GM19328 (cell line): Measurements from ENCODE around the gene ROR2.

ENCODE experiments used
- ATAC-seq: cut with Tn5 transposase; IDR thresholded peaks from one replicate; pipeline ENCODE4 v1.9.1; 2021; ENCODE audit warnings: mild to moderate bottlenecking, moderate library complexity; ENCODE audit not compliant: unreplicated experiment

The ROR2 gene

GRCh38 chr9:91694081-91694870 is 255.8 kb downstream of the ROR2 start:
- ATAC-seq = no peak

GRCh38 chr9:91693226-91693625 is 256.8 kb downstream of the ROR2 start:
- ATAC-seq = no peak

DNA sequence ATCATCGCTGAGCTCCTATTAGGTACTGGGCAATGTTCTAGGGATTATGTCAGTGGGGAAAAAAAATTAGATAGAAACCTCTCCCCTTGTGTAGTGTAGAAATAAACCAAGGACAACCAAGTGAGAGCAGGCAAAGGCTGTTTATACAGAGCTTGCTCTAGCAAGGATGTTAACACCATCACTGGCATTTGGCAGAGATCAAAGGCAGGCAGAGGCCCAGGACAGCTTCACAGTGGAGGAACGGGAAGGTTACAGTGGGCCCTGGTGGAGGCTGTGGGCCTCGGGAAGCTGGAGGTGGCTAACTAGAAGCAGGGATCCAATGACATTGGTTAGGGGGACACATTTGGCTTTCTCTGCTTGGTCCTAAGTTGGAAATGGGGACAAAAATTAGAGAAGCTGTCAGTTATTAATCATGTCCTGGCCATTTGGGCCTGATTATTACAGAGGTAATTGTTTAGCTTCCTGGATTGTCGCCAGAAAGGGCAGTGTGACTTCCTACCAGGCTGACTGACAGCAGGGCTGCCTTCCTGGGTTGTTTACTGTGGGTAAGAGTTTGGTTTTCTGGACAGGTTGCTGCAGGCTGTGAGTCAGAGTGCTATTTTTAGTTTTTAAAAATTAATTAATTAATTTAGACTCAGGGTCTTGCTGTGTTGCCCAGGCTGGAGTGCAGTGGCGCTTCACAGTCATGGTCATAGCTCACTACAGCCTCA is 259.3 kb downstream of the ROR2 start:
- ATAC-seq = no peak

GRCh38 chr9:91689006-91689405 is 261.0 kb downstream of the ROR2 start:
- ATAC-seq = no peak

GRCh38 chr9:91683269-91683668 is 266.8 kb downstream of the ROR2 start:
- no peak for ATAC-seq

GRCh38 chr9:91682806-91683205 is 267.2 kb downstream of the ROR2 start:
- no peak for ATAC-seq

- ATAC-seq = no peak
These were observed 268.3 kb downstream of the ROR2 start for GRCh38 chr9:91681461-91682305.

DNA sequence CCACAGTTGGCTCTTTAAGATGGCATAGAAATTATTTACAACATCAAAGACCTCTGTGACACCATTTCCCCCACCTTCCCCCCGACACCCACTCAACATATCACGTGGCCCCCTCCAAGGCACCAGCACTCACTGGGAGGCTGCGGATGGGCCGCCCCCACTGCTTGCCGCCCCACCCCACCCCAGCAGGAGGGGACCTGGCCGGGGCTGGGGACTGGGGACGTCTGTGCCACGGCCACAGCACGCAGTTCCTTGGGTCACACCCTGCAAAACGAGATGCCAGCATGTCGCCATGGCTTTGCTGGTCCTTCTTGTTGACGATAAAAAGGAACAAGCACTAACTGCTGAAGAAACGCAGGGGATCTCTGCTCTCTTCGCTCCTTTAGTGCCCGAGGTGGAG is 269.0 kb downstream of the ROR2 start:
- ATAC-seq = no peak

GRCh38 chr9:91680106-91680505 is 269.9 kb downstream of the ROR2 start:
- ATAC-seq = no peak

DNA sequence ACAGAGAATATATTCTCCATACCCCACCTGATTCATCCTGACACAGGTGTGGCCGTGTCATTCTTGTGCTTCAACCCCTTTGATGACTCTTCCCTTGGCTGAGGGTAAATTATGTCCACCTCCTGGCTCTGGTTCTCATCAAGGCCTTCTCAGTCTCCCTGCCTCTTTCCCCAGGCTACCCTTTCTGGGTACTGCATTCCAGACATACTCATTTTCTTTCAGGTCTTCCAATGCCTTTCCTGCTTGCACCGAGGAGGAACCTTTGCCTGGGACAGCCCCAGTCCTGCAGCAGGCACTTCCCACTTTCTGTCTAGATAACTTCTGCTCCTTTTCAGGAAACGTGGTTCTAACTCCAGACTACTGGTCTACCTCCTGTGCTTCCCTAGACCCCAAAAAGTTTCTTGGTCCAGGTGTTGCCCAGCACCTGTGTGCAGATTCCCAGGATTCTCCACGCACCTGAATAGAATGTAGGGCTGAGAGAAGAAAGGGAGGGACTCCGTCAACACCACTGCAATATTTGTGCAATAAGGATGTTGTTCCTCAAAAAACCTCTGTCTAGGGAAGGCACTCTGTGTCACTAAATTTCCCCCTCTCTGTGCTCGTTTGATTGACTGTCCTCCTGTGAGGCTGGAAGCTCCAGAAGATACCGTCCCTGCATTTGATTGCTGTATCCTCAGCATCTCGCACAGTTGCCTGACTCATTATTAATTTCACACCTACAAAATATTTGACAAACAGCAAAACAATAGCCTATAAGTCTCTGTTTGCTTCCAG is 271.0 kb downstream of the ROR2 start:
- no peak for ATAC-seq

- ATAC-seq = no peak
These were observed 272.1 kb downstream of the ROR2 start for GRCh38 chr9:91677822-91678436.

GRCh38 chr9:91677331-91677730 is 272.7 kb downstream of the ROR2 start:
- no peak for ATAC-seq

GRCh38 chr9:91676046-91676445 is 274.0 kb downstream of the ROR2 start:
- no peak for ATAC-seq

DNA sequence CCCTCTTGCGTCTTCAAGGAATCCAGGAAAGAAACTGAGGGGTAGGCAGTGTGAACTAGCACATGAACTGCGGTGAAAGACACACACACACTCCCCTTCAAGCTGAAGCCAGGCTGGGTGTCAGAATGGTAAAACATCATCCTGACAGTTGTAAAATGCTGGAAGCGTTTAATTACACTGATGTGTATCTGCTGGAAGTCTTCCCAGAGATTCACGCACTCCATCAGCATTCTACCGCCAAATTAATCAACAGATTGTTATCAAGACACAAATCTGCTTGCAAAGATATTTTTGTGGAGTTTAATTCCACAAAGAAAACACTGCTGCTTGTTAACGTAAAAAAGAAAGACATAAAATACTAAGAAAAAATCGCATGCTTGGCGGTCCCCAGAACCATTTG is 285.4 kb downstream of the ROR2 start:
- ATAC-seq = no peak

GRCh38 chr9:91663858-91664257 is 286.2 kb downstream of the ROR2 start:
- ATAC-seq = no peak

- ATAC-seq = no peak
These were observed 288.6 kb downstream of the ROR2 start for GRCh38 chr9:91661451-91661850.

DNA sequence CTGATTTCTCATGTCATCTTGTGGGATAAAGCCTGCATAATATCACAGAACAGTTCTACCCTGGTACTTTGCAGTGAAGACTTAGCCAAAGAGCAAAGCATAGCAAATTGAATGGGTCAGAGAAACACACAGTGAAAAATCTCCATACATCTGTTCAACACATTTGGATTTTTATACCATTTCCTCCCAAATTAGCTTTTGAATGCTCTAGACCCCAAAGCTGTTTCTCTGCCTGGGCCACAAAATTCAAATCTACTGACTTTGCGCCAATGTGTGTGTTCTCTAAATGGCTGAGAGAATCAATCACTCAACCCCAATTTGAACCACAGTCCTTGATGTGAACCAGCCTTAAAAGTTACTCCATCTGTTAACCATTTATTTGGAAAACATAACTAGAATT is 289.5 kb downstream of the ROR2 start:
- ATAC-seq = no peak

GRCh38 chr9:91659529-91660495 is 290.2 kb downstream of the ROR2 start:
- ATAC-seq = no peak

DNA sequence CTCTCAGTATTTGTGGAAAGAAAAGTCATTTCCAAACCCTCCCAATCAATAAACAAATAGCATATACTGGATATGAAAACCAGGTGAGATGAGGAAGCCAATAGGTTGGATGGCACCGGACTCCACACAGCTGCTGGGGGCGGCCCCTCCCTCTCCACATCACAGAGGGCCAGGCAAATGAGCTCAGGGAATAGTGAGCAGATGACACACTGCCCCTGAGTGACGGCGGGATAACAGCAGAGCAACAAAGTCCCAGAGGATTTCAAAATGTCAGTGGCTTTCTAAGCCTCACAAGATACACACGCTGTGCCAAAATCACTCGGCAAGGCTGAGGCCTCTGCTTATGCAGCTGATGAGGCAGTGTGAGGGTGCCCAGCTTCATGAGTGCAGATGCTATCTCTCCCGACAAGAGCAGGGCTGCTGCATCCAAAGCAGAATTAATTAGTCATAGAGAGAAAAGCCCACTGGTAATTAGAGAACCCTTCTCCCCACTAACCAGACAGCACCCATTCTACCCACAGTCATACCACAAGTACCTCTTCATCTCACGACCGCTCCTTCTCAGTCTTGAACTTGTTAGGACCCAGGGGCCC is 291.4 kb downstream of the ROR2 start:
- no peak for ATAC-seq
